ENCODE results near the gene MEX3A.

MEX3A gene

GRCh38 chr1:156102633-156103511 lies 20.6 kb upstream of the MEX3A start:
- DNase-seq = no peak

- no peak for DNase-seq
Observed at GRCh38 chr1:156101880-156102279, 19.6 kb upstream of the MEX3A start.

- peak; percentile 78 for DNase-seq
Observed at GRCh38 chr1:156100205-156100995, 18.1 kb upstream of the MEX3A start.

- DNase-seq = no peak
Observed at GRCh38 chr1:156099282-156099681, 17.0 kb upstream of the MEX3A start.

- no peak for DNase-seq
Observed at GRCh38 chr1:156098784-156099183, 16.5 kb upstream of the MEX3A start.

GRCh38 chr1:156097499-156098178 lies 15.4 kb upstream of the MEX3A start:
- DNase-seq = no peak

- DNase-seq = peak; percentile 94
Observed at GRCh38 chr1:156096640-156097391, 14.6 kb upstream of the MEX3A start.

- DNase-seq = no peak
Observed at GRCh38 chr1:156095906-156096508, 13.7 kb upstream of the MEX3A start.

GRCh38 chr1:156091610-156092009 lies 9.3 kb upstream of the MEX3A start:
- DNase-seq = no peak

- peak; percentile 99 for DNase-seq
Observed at GRCh38 chr1:156090840-156091188, 8.5 kb upstream of the MEX3A start.

GRCh38 chr1:156090138-156090839 lies 8.0 kb upstream of the MEX3A start:
- DNase-seq = no peak

GRCh38 chr1:156089704-156090103 lies 7.4 kb upstream of the MEX3A start:
- DNase-seq = no peak

- no peak for DNase-seq
Observed at GRCh38 chr1:156086256-156086662, 4.0 kb upstream of the MEX3A start.

GRCh38 chr1:156083800-156084790 lies 1.8 kb upstream of the MEX3A start:
- DNase-seq = no peak

- DNase-seq = peak; percentile 77
Observed at GRCh38 chr1:156081917-156082308, 352 bp downstream of the MEX3A start.

GRCh38 chr1:156081180-156081916 lies 917 bp downstream of the MEX3A start:
- peak; percentile 77 for DNase-seq

- DNase-seq = no peak
Observed at GRCh38 chr1:156080863-156081179, 1.4 kb downstream of the MEX3A start.

GRCh38 chr1:156080241-156080862 lies 1.9 kb downstream of the MEX3A start:
- DNase-seq = no peak

- DNase-seq = no peak
Observed at GRCh38 chr1:156079762-156080161, 2.5 kb downstream of the MEX3A start.

All from NCI-H345 (cell line).